ENCODE data around the gene WSB1.

Gene WSB1

GRCh38 chr17:27322026-27322425, 28.1 kb downstream of the WSB1 start:
- Histone ChIP-seq H3K9me2 (ENCODE audit: low read depth, low read length) (no peaks in the 10 kb centered on the region), H3K9ac (ENCODE audit: low read length) (no peak overlapping the region), H3K27ac (ENCODE audit: low read depth, low read length, poor library complexity, severe bottlenecking) (no peak overlapping the region), H3K27me3 (ENCODE audit: insufficient read depth, low read length) (no peaks in the 10 kb centered on the region), H3K4me3 (ENCODE audit: low read depth, low read length, poor library complexity, severe bottlenecking) (no peak overlapping the region), H3K36me3 (ENCODE audit: insufficient read depth, low read length) (peaks cover 15% of the 10 kb centered on the region), H3K9me3 (ENCODE audit: low read length) (no peaks in the 10 kb centered on the region), H2AFZ (ENCODE audit: low read length) (no peak overlapping the region), H4K20me1 (ENCODE audit: insufficient read depth, low read length) (no peaks in the 10 kb centered on the region), H3F3A (ENCODE audit: insufficient read depth, low read length) (no peaks in the 10 kb centered on the region), H3K4me2 (ENCODE audit: low read length) (no peak overlapping the region), H3K79me2 (ENCODE audit: insufficient read depth, low read length) (no peaks in the 10 kb centered on the region), H3K4me1 (ENCODE audit: insufficient read depth, low read length, severe bottlenecking) (no peaks in the 10 kb centered on the region)
- no peak for TF ChIP-seq EZH2 (IDR thresholded peaks at IDR 0.05; ENCODE audit: borderline replicate concordance, low read length)
- TF ChIP-seq CTCF (IDR thresholded peaks at IDR 0.05; ENCODE audit: low read length) = no peak

DNA sequence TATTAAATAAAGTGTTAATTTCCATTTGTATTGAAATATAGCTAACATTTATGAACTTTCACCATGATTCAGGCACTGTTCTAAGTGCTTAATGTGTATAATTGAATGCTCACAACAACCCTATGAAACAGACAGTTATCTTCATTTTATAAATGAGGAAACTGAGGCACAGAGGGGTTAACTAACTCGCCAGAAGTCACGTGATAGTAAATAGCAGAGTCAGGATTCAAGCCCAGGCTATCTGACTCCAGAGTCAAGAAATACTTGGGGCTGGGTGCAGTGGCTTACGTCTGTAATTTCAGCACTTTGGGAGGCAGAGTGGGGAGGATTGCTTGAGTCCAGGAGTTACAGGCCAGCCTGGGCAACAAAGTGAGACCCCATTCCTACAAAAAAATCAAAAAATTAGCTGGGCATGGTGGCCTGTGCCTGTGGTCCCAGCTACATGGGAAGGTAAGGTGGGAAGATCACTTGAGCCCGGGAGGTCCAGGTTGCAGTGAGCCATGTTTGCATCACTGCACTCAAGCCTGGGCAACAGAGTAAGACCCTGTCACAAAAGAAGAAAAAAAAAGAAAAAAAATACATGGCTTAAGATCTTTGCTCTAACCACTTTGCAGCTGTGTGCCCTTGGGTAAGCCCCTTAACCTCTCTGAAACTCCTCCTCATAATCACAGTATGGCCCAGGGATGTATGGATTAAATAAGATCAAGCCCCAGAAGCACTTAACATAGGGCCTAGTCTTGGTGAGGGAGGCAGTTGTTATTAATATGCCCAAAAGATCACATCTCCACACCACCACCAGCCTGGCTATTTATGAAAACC, 29.0 kb downstream of the WSB1 start:
- no peak overlapping the region for H3K9ac ChIP-seq (ENCODE audit: low read length)
- no peaks in the 10 kb centered on the region for H3K9me3 ChIP-seq (ENCODE audit: low read length)
- no peaks in the 10 kb centered on the region for H3K4me1 ChIP-seq (ENCODE audit: insufficient read depth, low read length, severe bottlenecking)
- H3K27ac ChIP-seq (ENCODE audit: low read depth, low read length, poor library complexity, severe bottlenecking) = no peak overlapping the region
- no peaks in the 10 kb centered on the region for H3K9me2 ChIP-seq (ENCODE audit: low read depth, low read length)
- no peak overlapping the region for H3K4me2 ChIP-seq (ENCODE audit: low read length)
- H3K36me3 ChIP-seq (ENCODE audit: insufficient read depth, low read length) = peaks cover 12% of the 10 kb centered on the region
- H3K4me3 ChIP-seq (ENCODE audit: low read depth, low read length, poor library complexity, severe bottlenecking) = no peak overlapping the region
- H3K79me2 ChIP-seq (ENCODE audit: insufficient read depth, low read length) = no peaks in the 10 kb centered on the region
- H2AFZ ChIP-seq (ENCODE audit: low read length) = no peak overlapping the region
- no peaks in the 10 kb centered on the region for H4K20me1 ChIP-seq (ENCODE audit: insufficient read depth, low read length)
- H3K27me3 ChIP-seq (ENCODE audit: insufficient read depth, low read length) = no peaks in the 10 kb centered on the region
- TF ChIP-seq CTCF (IDR thresholded peaks at IDR 0.05; ENCODE audit: low read length) = no peak
- TF ChIP-seq EZH2 (IDR thresholded peaks at IDR 0.05; ENCODE audit: borderline replicate concordance, low read length) = no peak
- H3F3A ChIP-seq (ENCODE audit: insufficient read depth, low read length) = no peaks in the 10 kb centered on the region

GRCh38 chr17:27323538-27324215, 29.8 kb downstream of the WSB1 start:
- no peak overlapping the region for H3K27ac ChIP-seq (ENCODE audit: low read depth, low read length, poor library complexity, severe bottlenecking)
- peaks cover 4% of the 10 kb centered on the region for H3K36me3 ChIP-seq (ENCODE audit: insufficient read depth, low read length)
- H3K4me1 ChIP-seq (ENCODE audit: insufficient read depth, low read length, severe bottlenecking) = no peaks in the 10 kb centered on the region
- H3K4me2 ChIP-seq (ENCODE audit: low read length) = no peak overlapping the region
- TF ChIP-seq EZH2 (IDR thresholded peaks at IDR 0.05; ENCODE audit: borderline replicate concordance, low read length) = no peak
- no peak for TF ChIP-seq CTCF (IDR thresholded peaks at IDR 0.05; ENCODE audit: low read length)
- H3K9ac ChIP-seq (ENCODE audit: low read length) = no peak overlapping the region
- no peaks in the 10 kb centered on the region for H3K27me3 ChIP-seq (ENCODE audit: insufficient read depth, low read length)
- H4K20me1 ChIP-seq (ENCODE audit: insufficient read depth, low read length) = no peaks in the 10 kb centered on the region
- H3F3A ChIP-seq (ENCODE audit: insufficient read depth, low read length) = no peaks in the 10 kb centered on the region
- no peaks in the 10 kb centered on the region for H3K79me2 ChIP-seq (ENCODE audit: insufficient read depth, low read length)
- H2AFZ ChIP-seq (ENCODE audit: low read length) = no peak overlapping the region
- H3K9me3 ChIP-seq (ENCODE audit: low read length) = no peaks in the 10 kb centered on the region
- no peak overlapping the region for H3K4me3 ChIP-seq (ENCODE audit: low read depth, low read length, poor library complexity, severe bottlenecking)
- H3K9me2 ChIP-seq (ENCODE audit: low read depth, low read length) = no peaks in the 10 kb centered on the region
